ENCODE results near the gene SDK1. TPM values are rescaled to one million over a fixed set of nuclear protein-coding genes. Genes with fewer than 3 reads are reported as not detected.

The SDK1 gene
- total and polyA plus RNA-seq, 2 experiments from 2014 or later, result 2.1 to 10.0 TPM

- Mint-ChIP-seq H3K27me3 (ENCODE audit: insufficient read depth, low read depth, poor library complexity) (peaks cover 2% of the 10 kb centered on the region), H3K4me1 (peaks cover 16% of the 10 kb centered on the region), H3K9me3 (no peaks in the 10 kb centered on the region), H3K4me3 (no peak overlapping the region), H3K36me3 (ENCODE audit: low read depth) (no peaks in the 10 kb centered on the region), H3K27ac (no peak overlapping the region; the same call in 1 of the 2 replicates)
- TF ChIP-seq EZH2phosphoT487 (IDR thresholded peaks at IDR 0.05; ENCODE audit: unreplicated experiment) (no peak), ZNF114 (CRISPR knock-in tag; IDR thresholded peaks at IDR 0.05) (no peak), REST (IDR thresholded peaks at IDR 0.05; ENCODE audit: unreplicated experiment) (no peak), CTCF (conservative IDR thresholded peaks at IDR 0.05; ENCODE audit: low read depth in 2 of 2) (peak; percentile 79 to 97)
- no peaks in the 10 kb centered on the region for H3K79me2 ChIP-seq (replicated peaks; ENCODE audit: insufficient read depth)
- H3K27me3 ChIP-seq (ENCODE audit: insufficient read depth), result no peaks in the 10 kb centered on the region
- H3K4me2 ChIP-seq, result no peak overlapping the region
- no peak overlapping the region for H2AFZ ChIP-seq
- H3F3A ChIP-seq (replicated peaks; ENCODE audit: low read depth), result no peaks in the 10 kb centered on the region
- H4K20me1 ChIP-seq (replicated peaks; ENCODE audit: insufficient read depth), result no peaks in the 10 kb centered on the region
- no peaks in the 10 kb centered on the region for H3K9me2 ChIP-seq (ENCODE audit: insufficient read depth)
- no peak overlapping the region for H3K4me3 ChIP-seq
- ATAC-seq (peak; percentile 45; the same call in 2 of the 3 replicates), DNase-seq (ENCODE audit: low spot score) (peak; percentile 64)
- H3K4me1 ChIP-seq (ENCODE audit: insufficient read depth), result no peaks in the 10 kb centered on the region
- no peaks in the 10 kb centered on the region for H3K36me3 ChIP-seq (ENCODE audit: insufficient read depth)
- no peak overlapping the region for H3K27ac ChIP-seq (ENCODE audit: low read depth)
These were observed 596.6 kb downstream of the SDK1 start for GRCh38 chr7:3897430-3898372.

- Mint-ChIP-seq H3K27ac (no peak overlapping the region), H3K4me1 (peaks cover 16% of the 10 kb centered on the region), H3K27me3 (ENCODE audit: insufficient read depth, low read depth, poor library complexity) (peaks cover 2% of the 10 kb centered on the region), H3K9me3 (no peaks in the 10 kb centered on the region; the same call in 2 of the 3 replicates), H3K36me3 (ENCODE audit: low read depth) (0 out of 3 replicates have a peak, but pooled peaks cover 5% of the 10 kb centered on the region), H3K4me3 (no peak overlapping the region)
- Histone ChIP-seq H3K27me3 (ENCODE audit: insufficient read depth) (no peaks in the 10 kb centered on the region), H3K4me1 (ENCODE audit: insufficient read depth) (no peaks in the 10 kb centered on the region), H3K79me2 (replicated peaks; ENCODE audit: insufficient read depth) (no peaks in the 10 kb centered on the region), H3K9me2 (ENCODE audit: insufficient read depth) (no peaks in the 10 kb centered on the region), H2AFZ (no peak overlapping the region), H3K27ac (ENCODE audit: low read depth) (no peak overlapping the region), H4K20me1 (replicated peaks; ENCODE audit: insufficient read depth) (no peaks in the 10 kb centered on the region), H3F3A (replicated peaks; ENCODE audit: low read depth) (no peaks in the 10 kb centered on the region), H3K4me2 (no peak overlapping the region), H3K4me3 (no peak overlapping the region), H3K36me3 (ENCODE audit: insufficient read depth) (no peaks in the 10 kb centered on the region)
- DNase-seq (ENCODE audit: low spot score) (no peak), ATAC-seq (peak; percentile 72)
- TF ChIP-seq EZH2phosphoT487 (IDR thresholded peaks at IDR 0.05; ENCODE audit: unreplicated experiment) (no peak), ZNF114 (CRISPR knock-in tag; IDR thresholded peaks at IDR 0.05) (no peak), ETS1 (IDR thresholded peaks at IDR 0.05) (no peak), CTCF (conservative IDR thresholded peaks at IDR 0.05; ENCODE audit: low read depth in 2 of 2) (peak; percentile 12 to 40; a peak in 2 of 4 replicates)
These were observed 598.5 kb downstream of the SDK1 start for GRCh38 chr7:3899559-3899991.

Measured in GM23338 (cell line).